ENCODE data around the gene DUXB. TPM values are rescaled to one million over a fixed set of nuclear protein-coding genes. Genes with fewer than 3 reads are reported as not detected.

The DUXB gene
- total RNA-seq, 1 donor from 2014 or later: not detected

DNA sequence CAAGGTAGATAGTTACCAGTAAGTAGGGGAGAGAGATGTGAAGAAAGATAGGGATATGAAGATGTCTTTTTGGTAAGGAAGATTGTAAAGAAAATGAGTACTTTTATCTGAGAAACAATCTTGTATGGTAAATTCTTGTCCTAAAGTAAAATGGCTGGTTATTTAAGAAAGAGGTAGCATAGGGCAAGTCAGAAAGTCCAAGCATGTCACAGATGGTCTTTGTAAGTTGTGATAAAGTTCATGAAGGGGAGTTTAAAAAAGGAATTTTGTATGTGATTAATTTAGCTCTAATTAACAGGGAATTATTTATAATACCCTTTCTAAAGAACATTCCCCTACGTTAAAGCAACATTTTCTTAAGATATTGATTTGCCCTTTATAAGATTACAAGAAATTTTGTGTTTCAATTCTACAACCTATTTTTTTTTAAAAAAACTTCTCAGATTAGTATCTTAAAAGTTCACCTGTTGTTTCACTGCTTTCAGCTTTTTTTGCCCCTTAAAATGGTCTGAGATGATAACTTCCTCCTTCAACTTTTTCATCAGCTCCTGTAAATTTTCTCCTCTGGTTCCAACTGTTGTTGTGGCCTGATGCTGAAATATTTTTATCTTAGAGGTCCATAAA lies 41.3 kb upstream of the DUXB start:
- no peak for TF ChIP-seq CTCF (IDR thresholded peaks at IDR 0.05; ENCODE audit: borderline replicate concordance)
- Histone ChIP-seq H3K27ac (replicated peaks) (no peak overlapping the region), H3K4me1 (no peaks in the 10 kb centered on the region), H3K36me3 (no peaks in the 10 kb centered on the region), H3K27me3 (ENCODE audit: low read depth) (no peaks in the 10 kb centered on the region), H3K4me3 (no peak overlapping the region), H3K9me3 (replicated peaks) (peaks cover 31% of the 10 kb centered on the region)
- intact Hi-C loops (cut with micrococcal nuclease): no loop called here
- no peak for DNase-seq

- Histone ChIP-seq H3K4me1 (peaks cover 7% of the 10 kb centered on the region), H3K27ac (replicated peaks) (peak overlapping the region; percentile 29), H3K36me3 (no peaks in the 10 kb centered on the region), H3K4me3 (no peak overlapping the region), H3K27me3 (ENCODE audit: low read depth) (no peaks in the 10 kb centered on the region), H3K9me3 (replicated peaks) (peaks cover 6% of the 10 kb centered on the region)
- no peak for TF ChIP-seq CTCF (IDR thresholded peaks at IDR 0.05; ENCODE audit: borderline replicate concordance)
- no peak for DNase-seq
- intact Hi-C loops (cut with micrococcal nuclease): no loop called here
Measured at GRCh38 chr16:75733305-75734211, 32.3 kb upstream of the DUXB start.

GRCh38 chr16:75732871-75733270 lies 31.6 kb upstream of the DUXB start:
- Histone ChIP-seq H3K9me3 (replicated peaks) (peaks cover 6% of the 10 kb centered on the region), H3K4me1 (peaks cover 7% of the 10 kb centered on the region), H3K27me3 (ENCODE audit: low read depth) (no peaks in the 10 kb centered on the region), H3K4me3 (no peak overlapping the region), H3K36me3 (no peaks in the 10 kb centered on the region), H3K27ac (replicated peaks) (peak overlapping the region; percentile 29)
- TF ChIP-seq CTCF (IDR thresholded peaks at IDR 0.05; ENCODE audit: borderline replicate concordance): no peak
- intact Hi-C loops (cut with micrococcal nuclease): no loop called here
- DNase-seq: no peak

DNA sequence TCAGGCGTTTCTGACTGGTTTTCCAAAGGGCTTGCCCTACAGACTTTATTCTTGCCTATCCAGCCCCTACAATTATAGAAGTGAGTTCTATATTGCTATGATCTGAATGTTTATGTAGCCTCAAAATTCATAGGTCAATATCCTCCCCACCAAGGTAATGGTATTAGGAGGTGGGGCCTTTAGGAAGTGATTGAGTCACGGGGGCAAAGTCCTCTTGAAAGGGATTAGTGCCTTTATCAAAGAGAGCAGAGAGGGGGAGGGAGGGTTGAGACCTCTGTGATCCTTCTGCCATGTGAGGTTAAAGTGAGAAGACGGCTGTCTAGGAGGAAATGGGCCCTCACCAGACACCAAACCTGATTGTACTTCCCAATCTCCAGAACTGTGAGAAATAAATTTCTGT lies 26.0 kb upstream of the DUXB start:
- TF ChIP-seq CTCF (IDR thresholded peaks at IDR 0.05; ENCODE audit: borderline replicate concordance): no peak
- no peaks in the 10 kb centered on the region for H3K4me1 ChIP-seq
- intact Hi-C loops (cut with micrococcal nuclease): no loop called here
- no peaks in the 10 kb centered on the region for H3K27me3 ChIP-seq (ENCODE audit: low read depth)
- no peak for DNase-seq
- H3K9me3 ChIP-seq (replicated peaks): peaks cover 7% of the 10 kb centered on the region
- H3K27ac ChIP-seq (replicated peaks): no peak overlapping the region
- H3K4me3 ChIP-seq: no peak overlapping the region
- H3K36me3 ChIP-seq: no peaks in the 10 kb centered on the region

GRCh38 chr16:75726390-75726789 lies 25.1 kb upstream of the DUXB start, which contains the start of gene CPHXL:
Gene CPHXL (minus strand): TSS chr16:75726490. CDS start chr16:75726442, 48 bp downstream.
- H3K4me1 ChIP-seq: no peaks in the 10 kb centered on the region
- H3K4me3 ChIP-seq: no peak within 1 kb of the TSS
- no peak for DNase-seq
- TF ChIP-seq CTCF (IDR thresholded peaks at IDR 0.05; ENCODE audit: borderline replicate concordance): no peak
- no peaks in the 10 kb centered on the region for H3K36me3 ChIP-seq
- intact Hi-C loops (cut with micrococcal nuclease): no loop called here
- peaks cover 9% of the 10 kb centered on the region for H3K9me3 ChIP-seq (replicated peaks)
- H3K27ac ChIP-seq (replicated peaks): no peak within 1 kb of the TSS
- H3K27me3 ChIP-seq (ENCODE audit: low read depth): no peaks in the 10 kb centered on the region
